Measurements from ENCODE around the gene SH3GL3. TPM values are rescaled to one million over a fixed set of nuclear protein-coding genes. Genes with fewer than 3 reads are reported as not detected.

The SH3GL3 gene
- polyA plus RNA-seq, 1 of the 3 experiments (the other 2 are of a cell fraction), result not detected

DNA sequence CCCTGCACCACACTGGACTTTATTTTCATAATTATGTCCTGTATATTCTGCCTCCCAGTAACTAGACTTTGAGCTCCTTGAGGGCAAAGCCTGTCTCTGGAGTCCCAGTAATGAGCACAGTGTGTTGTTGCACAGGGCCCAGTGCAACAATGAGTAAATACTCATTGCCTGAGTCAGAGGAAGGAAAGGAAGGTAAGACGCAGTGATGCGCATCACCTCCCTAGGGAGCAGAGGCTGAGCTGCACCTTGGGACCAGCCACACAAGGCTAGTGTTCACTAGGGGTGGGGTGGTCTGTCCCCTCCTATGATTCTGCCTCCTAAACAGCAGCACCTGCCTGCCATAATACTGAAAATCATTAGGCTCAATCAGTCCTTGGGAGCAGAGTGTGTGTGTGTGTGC, 120.2 kb downstream of the SH3GL3 start:
- DNase-seq, result no peak
- Histone ChIP-seq H3K9me2 (no peaks in the 10 kb centered on the region), H3K9ac (no peak overlapping the region), H3K79me2 (ENCODE audit: insufficient read depth) (no peaks in the 10 kb centered on the region), H3F3A (replicated peaks; ENCODE audit: insufficient read depth) (no peaks in the 10 kb centered on the region), H3K27me3 (ENCODE audit: insufficient read depth) (no peaks in the 10 kb centered on the region), H3K4me2 (no peak overlapping the region), H3K4me3 (ENCODE audit: low read depth in 2 of 2, low read length in 1 of 2) (no peak overlapping the region), H3K4me1 (ENCODE audit: control insufficient read depth in 1 of 2, insufficient read depth in 2 of 2, low read depth in 1 of 2, low read length in 1 of 2) (no peaks in the 10 kb centered on the region), H3K27ac (ENCODE audit: low read depth in 2 of 2, low read length in 1 of 2) (no peak overlapping the region), H3K9me3 (no peaks in the 10 kb centered on the region), H4K20me1 (ENCODE audit: insufficient read depth) (no peaks in the 10 kb centered on the region), H3K36me3 (replicated peaks in 1 of 2; ENCODE audit: control insufficient read depth in 1 of 2, insufficient read depth in 2 of 2, low read length in 1 of 2) (no peaks in the 10 kb centered on the region), H2AFZ (ENCODE audit: low read depth) (no peak overlapping the region)
- POLR2A ChIA-PET, result no interaction called here
- 78% methylated on average over 2 of the region's 2 CpGs for WGBS (ENCODE audit: low lambda C conversion rate)
- no peak for TF ChIP-seq ELF1 (IDR thresholded peaks at IDR 0.05)
- no peak for TF ChIP-seq EZH2phosphoT487 (IDR thresholded peaks at IDR 0.05; ENCODE audit: borderline replicate concordance, low read depth)
- no peak for TF ChIP-seq TCF12 (IDR thresholded peaks at IDR 0.05)
- no peak for TF ChIP-seq POLR2AphosphoS5 (IDR thresholded peaks at IDR 0.05; ENCODE audit: low read depth, low read length)
- no peak for TF ChIP-seq GABPA (IDR thresholded peaks at IDR 0.05; ENCODE audit: low read depth)
- TF ChIP-seq, protein P1, sequence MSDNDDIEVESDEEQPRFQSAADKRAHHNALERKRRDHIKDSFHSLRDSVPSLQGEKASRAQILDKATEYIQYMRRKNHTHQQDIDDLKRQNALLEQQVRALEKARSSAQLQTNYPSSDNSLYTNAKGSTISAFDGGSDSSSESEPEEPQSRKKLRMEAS (IDR thresholded peaks at IDR 0.05; ENCODE audit: low read depth), result no peak
- TF ChIP-seq, protein P2, sequence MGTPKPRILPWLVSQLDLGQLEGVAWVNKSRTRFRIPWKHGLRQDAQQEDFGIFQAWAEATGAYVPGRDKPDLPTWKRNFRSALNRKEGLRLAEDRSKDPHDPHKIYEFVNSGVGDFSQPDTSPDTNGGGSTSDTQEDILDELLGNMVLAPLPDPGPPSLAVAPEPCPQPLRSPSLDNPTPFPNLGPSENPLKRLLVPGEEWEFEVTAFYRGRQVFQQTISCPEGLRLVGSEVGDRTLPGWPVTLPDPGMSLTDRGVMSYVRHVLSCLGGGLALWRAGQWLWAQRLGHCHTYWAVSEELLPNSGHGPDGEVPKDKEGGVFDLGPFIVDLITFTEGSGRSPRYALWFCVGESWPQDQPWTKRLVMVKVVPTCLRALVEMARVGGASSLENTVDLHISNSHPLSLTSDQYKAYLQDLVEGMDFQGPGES (IDR thresholded peaks at IDR 0.05; ENCODE audit: low read depth, low read length), result no peak
- TF ChIP-seq, protein P3, sequence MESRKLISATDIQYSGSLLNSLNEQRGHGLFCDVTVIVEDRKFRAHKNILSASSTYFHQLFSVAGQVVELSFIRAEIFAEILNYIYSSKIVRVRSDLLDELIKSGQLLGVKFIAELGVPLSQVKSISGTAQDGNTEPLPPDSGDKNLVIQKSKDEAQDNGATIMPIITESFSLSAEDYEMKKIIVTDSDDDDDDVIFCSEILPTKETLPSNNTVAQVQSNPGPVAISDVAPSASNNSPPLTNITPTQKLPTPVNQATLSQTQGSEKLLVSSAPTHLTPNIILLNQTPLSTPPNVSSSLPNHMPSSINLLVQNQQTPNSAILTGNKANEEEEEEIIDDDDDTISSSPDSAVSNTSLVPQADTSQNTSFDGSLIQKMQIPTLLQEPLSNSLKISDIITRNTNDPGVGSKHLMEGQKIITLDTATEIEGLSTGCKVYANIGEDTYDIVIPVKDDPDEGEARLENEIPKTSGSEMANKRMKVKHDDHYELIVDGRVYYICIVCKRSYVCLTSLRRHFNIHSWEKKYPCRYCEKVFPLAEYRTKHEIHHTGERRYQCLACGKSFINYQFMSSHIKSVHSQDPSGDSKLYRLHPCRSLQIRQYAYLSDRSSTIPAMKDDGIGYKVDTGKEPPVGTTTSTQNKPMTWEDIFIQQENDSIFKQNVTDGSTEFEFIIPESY (IDR thresholded peaks at IDR 0.05; ENCODE audit: borderline replicate concordance, low read depth), result no peak
- TF ChIP-seq SIN3A (IDR thresholded peaks at IDR 0.05; ENCODE audit: borderline replicate concordance, low read depth, low read length), result no peak
- no peak for TF ChIP-seq TEAD4 (IDR thresholded peaks at IDR 0.05; ENCODE audit: borderline replicate concordance, insufficient read depth)
- TF ChIP-seq, protein P4, sequence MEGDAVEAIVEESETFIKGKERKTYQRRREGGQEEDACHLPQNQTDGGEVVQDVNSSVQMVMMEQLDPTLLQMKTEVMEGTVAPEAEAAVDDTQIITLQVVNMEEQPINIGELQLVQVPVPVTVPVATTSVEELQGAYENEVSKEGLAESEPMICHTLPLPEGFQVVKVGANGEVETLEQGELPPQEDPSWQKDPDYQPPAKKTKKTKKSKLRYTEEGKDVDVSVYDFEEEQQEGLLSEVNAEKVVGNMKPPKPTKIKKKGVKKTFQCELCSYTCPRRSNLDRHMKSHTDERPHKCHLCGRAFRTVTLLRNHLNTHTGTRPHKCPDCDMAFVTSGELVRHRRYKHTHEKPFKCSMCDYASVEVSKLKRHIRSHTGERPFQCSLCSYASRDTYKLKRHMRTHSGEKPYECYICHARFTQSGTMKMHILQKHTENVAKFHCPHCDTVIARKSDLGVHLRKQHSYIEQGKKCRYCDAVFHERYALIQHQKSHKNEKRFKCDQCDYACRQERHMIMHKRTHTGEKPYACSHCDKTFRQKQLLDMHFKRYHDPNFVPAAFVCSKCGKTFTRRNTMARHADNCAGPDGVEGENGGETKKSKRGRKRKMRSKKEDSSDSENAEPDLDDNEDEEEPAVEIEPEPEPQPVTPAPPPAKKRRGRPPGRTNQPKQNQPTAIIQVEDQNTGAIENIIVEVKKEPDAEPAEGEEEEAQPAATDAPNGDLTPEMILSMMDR (IDR thresholded peaks at IDR 0.05), result no peak
- no peak for TF ChIP-seq EP300 (IDR thresholded peaks at IDR 0.05; ENCODE audit: borderline replicate concordance in 1 of 2, low read depth in 1 of 2, low read length in 1 of 2)
- no peak for TF ChIP-seq MEF2A (IDR thresholded peaks at IDR 0.05; ENCODE audit: borderline replicate concordance, low read depth)
- no peak for TF ChIP-seq FOXM1 (IDR thresholded peaks at IDR 0.05; ENCODE audit: low read depth)
- no peak for TF ChIP-seq MXI1 (IDR thresholded peaks at IDR 0.05; ENCODE audit: low read depth, low read length)
- CTCF ChIA-PET, result interaction anchor here (1.0 to 2.5 kb wide), 3 partner anchors 9 to 121 kb away, joined by 3 to 9 read pairs (median 4); partner anchors contain the start of gene SH3GL3

Measured in SK-N-SH (cell line).